ENCODE measurements around the gene PLEKHM3.

GRCh38 chr2:207895274-207895860 is 130.0 kb downstream of the PLEKHM3 start:
- TF ChIP-seq CTCF (IDR thresholded peaks at IDR 0.05), result no peak
- TF ChIP-seq EZH2 (IDR thresholded peaks at IDR 0.05), result no peak
